Activated CD4-positive, alpha-beta T cell treated with anti-CD3 and anti-CD28 coated beads, Interleukin-2, amount 50 U/mL, for 16 hours (primary cell): ENCODE data around the gene ST3GAL3.

ENCODE experiments used
- DNase-seq: peaks from one replicate; pipeline ENCODE4 v3.0.0-alpha.2; 2020

Gene ST3GAL3

DNA sequence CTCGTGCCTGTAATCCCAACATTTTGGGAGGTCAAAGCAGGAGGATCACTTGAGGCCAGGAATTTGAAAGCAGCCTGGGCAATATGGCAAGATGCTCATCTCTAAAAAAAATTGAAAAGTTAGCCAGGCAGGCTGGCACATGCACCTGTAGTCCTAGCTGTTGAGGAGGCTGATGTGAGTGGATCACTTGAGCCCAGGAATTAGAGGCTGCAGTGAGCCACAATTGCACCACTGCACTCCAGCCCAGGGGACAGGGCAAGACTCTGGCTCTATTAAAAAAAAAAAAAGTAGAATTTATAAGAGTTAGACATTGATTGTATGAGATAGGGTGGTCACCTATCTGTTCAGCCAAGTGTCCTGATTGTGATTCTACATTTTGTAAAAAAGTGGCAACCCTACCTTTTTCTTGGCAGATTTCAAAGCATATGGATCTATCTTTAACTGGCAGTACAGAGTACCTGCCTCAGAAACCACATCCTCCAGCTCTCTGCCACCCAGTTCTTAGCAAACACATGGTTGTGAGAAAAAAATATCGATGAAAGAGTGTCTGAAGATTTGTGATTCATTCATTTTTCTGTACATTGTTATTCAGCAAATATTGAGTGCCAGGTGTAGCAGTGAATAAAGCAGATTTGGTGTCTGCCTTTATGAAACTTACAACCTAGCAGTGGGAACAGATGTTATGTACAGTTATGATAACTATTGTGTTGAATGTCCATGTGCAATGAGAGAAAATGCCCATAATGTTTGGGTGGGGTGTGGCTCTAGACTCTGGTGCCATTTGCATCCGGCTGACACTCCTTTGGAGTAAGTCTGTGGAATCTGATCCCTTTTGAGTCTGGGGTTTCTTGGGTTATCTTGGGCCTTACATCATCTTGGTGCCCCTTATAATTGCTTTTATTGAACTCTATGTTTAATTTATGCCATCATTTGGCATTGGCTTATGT, 82.5 kb downstream of the ST3GAL3 start:
- peak; percentile 5 for DNase-seq

DNA sequence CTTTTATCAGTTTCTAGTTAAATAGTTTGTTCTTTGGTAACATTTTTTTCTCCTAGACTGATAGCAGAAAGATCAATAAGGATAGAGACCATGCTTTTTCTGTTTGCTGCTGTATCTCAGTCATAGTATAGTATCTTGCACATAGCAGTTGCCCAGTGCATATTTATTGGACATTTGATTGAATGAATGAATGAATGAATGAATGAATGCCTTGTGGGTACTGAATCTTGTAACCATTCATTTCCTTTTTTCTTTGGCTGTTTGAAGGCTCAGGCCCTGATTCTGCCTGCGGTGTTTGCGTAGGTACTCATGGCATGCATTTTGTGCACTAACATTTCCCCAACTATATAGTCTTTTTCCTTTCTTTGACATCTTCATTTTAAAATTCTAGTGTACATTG, 83.9 kb downstream of the ST3GAL3 start:
- DNase-seq: no peak

DNA sequence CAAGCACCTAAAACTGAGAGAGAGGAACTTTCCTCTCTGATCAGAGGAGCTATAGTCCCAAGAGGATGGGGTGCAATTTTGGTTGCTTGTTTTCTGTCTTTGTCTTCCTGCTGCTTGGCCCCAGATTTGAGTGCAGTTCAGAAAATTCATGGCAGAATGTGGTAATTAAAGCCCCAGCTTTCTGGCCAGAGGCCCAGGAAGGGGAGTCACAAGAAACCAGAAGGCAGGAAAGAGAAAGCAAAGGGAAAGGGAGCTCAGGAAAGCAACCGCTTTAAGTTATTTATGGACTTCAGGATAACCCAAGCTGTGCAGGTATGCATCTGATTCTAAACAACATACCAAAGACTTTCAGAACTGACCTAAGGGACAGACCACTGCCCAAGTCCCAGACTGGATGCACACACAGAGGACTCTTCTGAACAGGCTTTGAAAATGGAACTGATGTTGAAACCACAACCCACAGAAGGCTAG, 88.8 kb downstream of the ST3GAL3 start:
- no peak for DNase-seq

DNA sequence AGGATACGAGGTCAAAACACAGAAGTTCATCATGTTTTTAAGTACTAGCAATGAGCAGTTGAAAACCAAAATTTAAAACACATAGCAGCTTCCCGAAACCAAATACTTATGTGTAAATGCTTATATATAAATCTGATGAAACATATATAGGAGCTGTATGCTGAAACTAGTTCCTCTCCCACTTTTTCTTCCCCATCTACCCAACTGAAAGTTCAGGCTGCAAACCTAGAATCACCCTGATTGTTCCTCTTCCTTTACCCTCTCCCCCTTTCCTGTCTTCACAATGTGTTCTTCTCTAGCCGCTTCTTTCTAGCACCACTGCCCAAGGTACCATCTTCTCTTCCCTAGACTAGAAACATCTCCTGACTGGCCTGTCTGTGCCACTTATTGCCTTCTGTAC, 90.6 kb downstream of the ST3GAL3 start:
- DNase-seq: no peak

DNA sequence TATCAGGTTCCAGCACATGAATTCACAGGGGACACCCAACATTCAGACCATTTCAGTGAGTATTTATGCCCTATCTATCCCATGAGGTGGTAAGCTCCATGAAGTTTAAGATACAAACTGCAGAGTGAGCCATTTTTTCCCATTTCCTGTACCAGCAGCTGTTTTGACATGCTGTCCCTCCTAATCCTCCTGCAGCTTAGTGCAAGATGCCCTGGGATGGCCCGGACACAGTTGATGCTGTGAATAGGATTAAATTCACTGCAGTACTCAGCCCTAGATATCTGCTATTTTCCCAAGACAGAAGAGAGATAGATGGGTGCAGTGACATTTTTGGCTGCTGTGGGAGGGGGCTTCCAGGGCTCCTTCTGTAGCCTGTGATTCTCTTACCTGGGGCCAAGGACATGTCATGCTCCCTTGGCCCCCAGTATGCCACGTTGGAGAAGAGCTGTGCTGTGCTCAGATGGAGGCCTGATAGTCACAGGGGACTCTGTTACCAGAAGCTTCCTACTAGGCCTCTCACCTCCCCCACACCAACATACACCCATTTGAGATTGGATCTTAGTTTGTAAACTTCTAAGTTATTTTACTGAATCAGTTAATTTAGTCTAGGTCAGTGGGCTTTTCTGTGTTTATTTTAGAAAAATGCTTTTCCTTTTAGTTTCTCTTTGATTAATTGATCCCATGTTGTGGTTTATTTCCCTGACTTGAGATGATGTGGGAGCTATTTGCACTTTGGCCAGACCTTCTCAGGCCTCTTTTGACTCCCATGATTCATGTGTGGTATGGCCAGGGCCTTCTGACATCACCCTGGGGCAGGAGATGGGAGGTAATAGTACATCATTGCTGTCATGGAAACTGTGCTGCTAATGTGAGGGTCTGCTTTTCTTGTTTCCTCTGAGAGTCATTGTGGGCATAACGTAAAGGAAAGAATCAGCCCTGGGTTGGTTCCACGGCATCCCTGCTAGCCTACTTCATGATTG, 92.6 kb downstream of the ST3GAL3 start:
- peak; percentile 13 for DNase-seq

DNA sequence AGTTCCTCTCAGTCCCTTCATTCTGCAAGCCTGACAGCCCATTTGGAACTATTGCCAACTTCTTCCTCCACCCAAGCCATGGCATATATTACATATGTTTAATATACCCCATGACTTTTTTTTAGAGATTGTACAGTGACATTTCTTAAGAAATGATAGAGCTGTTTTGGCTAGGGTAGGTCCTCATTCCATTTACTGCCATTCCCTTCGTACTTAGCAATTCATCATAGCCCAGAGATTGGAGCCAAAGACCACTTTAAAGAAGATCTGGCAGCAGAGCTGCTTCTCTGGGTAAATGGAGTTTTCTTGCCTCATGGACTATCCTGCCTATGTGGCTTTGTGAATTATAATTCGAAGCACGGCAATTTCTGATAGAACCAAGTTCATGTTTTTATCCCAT, 93.4 kb downstream of the ST3GAL3 start:
- no peak for DNase-seq

DNA sequence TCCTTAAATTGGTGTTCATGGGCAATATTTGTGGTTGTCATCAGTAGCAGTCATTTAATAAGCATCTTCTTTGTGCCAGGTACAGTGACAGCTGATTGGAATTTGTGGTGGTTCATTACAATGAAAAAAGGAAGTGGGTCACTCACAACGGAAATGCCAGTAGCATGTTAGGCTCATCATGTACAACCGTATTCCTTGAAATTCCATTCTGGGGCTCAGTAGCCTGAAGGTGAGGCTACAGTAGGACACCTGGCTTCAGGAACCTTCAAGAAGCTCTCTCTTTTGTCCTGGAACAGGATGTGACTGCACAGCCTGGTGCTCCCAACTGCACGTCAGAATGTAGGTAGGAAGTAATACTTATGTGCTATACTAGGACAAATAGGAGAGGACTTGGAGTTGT, 93.9 kb downstream of the ST3GAL3 start:
- no peak for DNase-seq

DNA sequence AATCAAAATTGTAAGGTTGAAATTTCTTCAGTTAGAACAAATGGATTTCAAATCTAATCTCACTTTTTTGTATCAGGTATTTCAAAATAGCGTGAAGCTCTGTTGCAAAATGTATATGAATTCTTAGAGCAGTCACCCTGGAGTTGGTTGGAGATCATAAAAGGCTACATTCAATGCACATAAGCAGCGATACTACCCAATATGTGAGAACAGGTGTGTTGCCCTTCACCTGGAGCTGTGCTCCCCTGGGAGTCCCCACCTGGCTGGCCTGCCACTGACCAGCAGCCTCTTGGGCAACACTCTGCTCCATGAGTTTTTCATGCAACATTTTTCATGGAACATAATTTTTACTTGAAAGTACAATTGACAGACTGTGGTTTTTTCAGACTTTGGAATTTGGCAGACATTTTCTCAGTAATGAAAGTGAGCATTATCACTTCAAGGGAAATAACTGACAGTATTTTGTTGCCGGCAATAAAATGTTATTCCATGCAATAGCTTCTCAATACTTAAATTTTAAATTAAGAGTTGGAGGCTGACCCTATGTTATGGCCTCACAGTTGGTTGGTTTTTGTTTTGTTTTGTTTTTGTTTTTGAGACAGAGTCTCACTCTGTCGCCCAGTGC, 95.1 kb downstream of the ST3GAL3 start:
- DNase-seq: no peak

DNA sequence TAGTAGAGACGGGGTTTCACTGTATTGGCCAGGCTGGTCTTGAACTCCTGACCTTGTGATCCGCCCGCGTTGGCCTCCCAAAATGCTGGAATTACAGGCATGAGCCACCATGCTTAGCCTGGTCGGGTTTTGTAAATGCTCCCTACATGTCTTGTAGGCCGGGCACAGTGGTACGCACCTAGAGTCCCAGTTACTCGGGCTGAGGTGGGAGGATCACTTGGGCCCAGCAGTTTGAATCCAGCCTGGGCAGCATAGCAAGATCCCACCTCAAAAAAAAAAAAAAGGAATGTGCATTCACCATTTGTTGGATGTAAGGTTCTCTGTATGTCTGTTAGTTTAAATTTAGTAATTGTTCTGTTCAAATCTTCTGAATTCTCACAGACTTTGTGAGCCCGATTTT, 95.8 kb downstream of the ST3GAL3 start:
- DNase-seq: no peak

DNA sequence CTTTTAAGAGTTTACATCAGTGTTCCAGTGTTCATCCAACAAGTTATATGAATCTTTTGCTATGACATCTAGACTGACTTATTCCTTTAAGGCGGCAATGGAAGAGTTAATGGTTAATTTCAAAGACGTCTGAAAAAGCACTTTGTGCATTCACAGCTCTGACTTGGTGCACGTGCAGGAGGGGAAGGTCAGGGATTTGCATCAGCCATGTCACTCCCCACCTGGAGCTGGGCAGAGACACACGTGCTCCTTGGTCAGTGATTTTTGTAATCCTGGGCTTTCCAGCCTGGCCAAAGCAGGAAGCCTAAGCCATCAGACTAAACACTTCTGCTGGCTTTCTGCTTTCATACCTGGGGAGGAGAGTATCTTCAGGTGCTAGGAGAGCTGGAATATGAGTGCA, 96.3 kb downstream of the ST3GAL3 start:
- no peak for DNase-seq

DNA sequence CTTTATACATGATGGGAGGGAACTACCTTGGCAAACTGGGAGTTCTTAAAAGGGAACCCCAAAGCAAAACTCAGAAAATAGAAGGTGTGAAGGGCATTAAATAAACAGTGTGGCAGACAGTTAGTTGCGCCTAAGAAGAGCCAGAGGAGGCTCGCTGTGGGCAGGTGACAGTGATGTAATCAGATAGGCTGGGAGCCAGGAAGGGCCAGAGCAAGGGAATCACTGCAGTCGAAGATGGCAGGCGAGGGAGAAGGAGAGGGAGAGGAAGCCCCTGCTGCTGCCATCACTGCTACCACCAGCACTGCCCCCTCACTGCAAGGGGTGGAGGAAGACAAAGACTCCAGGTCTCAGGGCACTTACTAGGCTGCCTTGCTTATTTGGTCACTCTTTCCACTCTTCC, 97.2 kb downstream of the ST3GAL3 start:
- no peak for DNase-seq

DNA sequence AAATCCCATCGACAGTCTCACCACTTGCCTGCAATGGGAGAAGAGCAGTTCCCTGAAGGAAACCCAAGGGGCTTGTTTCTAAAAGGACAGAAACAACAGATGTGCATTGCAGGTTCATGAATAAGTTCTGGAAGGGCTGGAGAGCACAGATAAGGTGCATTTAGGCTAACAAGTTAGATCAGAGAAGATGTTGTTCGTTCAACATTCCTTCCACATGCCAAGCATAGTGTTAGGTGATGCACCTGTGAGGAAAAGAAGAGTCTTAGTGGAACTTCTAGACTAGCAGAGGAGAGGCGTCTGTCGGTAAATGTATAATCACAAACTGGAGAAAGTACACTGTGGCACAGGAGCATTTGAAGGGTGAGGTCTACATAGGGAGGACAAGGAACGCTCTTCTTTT, 98.0 kb downstream of the ST3GAL3 start:
- no peak for DNase-seq

DNA sequence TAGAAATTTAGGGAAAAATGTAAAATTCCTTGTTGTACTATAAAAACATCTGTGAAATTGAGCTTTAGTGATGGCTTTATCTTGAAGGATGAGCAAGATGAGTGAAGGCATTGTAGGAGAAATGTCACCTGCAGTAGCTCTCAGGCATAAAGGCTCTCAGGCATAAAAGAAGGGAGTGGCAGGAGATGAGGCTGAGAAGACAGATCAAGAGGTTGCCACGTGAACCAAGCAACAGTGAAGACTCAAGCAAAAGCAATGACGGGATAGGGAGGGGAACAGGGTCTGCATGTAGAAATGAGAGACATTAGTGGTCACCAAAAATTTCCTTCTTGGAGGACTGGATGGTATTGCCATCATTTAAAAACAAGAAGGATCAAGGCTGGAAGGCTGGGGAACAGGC, 98.8 kb downstream of the ST3GAL3 start:
- no peak for DNase-seq

DNA sequence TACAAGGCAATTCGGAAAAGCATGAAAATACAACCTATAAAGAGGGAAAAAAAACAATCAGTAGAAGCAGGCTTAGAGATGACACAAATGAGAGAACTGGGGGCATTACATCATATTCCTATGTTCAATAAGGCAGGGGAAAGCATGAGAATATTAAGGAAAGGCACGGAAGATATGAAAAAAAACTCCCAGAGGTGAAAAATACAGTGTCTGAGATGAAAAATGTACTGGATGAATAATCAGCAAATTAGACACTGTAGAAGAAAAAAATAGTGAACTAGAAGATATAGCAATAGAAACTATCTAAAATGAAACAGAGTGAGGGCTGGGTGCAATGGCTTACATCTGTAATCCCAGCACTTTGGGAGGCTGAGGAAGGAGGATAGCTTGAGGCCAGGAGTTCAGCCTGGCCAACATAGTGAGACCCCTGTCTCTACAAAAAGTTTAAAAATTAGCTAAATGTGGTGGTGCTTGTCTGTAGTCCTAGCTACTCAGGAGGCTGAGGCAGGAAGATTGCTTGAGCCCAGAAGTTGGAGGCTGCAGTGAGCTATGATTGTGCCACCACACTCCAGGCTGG, 101.8 kb downstream of the ST3GAL3 start:
- no peak for DNase-seq

DNA sequence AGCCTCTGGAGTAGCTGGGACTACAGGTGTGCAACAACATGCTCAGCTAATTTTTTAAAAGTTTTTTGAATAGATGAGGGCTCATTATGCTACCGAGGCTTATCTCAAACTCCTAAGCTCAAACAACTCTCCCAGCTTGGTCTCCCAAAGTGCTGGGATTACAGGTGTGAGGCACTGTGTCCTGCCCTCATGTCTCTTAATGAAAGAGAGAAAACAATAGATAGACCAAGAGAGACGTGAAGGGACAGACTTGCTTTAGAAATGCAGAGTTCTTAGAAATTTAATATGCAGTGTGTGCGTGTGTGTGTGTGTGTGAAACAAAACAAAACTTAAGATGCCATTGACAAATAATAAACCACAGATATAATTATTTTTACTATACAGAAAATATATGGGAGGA, 105.2 kb downstream of the ST3GAL3 start:
- no peak for DNase-seq

DNA sequence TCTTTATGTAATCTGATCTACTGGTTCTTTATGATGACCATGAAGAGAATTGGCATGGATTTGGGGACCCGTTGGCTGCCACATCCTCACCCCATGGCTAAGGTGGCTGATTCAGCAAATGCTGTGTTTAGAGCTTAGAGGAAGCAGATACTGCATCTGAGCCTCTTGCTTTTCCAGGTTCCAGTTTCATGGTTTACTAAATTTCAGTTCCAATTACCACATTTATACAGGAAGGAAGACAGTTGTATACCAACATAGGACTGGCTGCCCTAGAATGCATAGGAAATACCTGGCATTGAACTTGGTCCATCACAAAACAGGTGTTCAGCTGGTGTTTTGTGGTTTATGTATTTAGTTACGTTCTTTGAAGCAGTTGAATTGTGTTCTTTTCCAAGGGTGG, 107.1 kb downstream of the ST3GAL3 start:
- no peak for DNase-seq

DNA sequence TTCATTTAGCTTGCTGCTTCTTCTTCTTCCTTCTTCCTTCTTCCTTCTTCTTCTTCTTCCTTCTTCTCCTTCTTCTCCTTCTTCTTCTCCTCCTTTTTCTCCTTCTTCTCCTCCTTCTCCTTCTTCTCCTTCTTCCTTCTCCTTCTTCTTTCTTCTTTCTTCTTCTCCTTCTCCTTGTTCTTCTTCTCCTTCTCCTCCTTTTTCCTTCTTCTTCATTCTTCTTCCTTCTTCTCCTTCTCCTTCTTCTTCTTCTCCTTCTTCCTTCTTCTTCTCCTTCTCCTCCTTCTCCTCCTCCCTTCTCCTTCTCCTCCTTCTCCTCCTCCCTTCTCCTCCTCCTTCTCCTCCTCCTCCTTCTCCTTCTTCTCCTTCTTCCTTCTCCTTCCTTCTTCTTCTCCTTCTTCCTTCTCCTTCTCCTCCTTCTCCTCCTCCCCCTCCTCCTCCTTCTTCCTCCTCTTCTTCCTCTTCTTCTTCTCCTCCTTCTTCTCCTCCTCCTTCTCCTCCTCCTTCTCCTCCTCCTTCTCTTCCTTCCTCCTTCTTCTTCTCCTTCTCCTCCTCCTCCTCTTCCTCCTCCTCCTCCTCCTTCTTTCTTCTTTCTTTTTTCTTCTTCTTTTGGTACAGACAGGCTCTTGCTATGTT, 110.1 kb downstream of the ST3GAL3 start:
- no peak for DNase-seq

DNA sequence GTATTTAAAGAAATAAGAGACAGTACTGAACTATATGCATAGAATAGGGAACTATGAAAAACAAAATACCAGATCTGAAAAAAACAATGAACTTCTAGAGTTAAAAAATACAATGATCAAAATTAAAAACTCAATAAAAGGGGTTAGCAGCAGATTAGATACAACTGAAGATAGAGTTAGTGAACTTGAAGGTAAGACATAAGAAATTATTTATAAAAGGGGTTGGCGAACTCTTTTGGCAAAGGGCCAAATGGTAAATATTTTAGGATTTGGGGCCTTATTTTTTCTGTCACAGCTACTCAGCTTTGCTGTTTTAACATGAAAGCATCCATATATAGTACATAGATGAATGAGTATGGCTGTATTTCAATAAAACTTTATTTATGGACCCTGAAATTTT, 111.4 kb downstream of the ST3GAL3 start:
- no peak for DNase-seq

DNA sequence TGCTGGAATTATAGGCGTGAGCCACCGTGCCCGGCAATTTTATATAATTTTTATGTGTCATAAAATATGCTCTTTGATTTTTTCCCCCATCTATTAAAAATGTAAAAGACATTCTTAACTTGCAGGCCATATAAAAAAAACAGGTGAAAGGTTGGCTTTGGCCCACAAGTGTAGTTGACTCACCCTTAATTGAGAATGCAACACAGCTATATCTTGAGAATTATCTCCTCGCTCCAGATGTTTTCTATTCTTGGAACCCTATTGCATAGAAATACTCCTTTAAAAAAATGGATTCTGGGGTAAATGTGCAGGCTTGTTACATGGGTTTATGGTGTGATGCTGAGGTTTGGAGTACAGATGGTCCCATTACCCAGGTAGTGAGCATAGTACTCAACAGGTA, 112.0 kb downstream of the ST3GAL3 start:
- no peak for DNase-seq

DNA sequence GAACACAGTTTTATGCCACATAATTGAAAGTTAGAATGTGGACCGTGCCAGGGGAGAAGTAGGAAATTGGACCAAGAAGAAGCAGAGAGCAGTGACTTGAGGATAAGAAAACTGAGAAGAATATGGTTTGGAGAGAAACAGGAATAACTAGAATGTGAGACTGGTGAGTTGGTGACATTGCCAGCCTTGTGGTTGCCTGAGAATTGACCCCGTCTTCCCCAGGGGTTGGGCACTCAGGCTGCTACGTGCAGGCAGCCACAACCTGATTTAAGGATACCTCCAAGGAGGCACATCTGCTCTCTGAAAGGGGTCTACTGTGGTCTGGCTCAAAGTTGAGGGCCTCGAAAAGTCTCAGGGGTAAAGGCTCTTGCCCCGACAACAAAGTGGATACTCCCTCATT, 114.1 kb downstream of the ST3GAL3 start:
- DNase-seq: no peak

DNA sequence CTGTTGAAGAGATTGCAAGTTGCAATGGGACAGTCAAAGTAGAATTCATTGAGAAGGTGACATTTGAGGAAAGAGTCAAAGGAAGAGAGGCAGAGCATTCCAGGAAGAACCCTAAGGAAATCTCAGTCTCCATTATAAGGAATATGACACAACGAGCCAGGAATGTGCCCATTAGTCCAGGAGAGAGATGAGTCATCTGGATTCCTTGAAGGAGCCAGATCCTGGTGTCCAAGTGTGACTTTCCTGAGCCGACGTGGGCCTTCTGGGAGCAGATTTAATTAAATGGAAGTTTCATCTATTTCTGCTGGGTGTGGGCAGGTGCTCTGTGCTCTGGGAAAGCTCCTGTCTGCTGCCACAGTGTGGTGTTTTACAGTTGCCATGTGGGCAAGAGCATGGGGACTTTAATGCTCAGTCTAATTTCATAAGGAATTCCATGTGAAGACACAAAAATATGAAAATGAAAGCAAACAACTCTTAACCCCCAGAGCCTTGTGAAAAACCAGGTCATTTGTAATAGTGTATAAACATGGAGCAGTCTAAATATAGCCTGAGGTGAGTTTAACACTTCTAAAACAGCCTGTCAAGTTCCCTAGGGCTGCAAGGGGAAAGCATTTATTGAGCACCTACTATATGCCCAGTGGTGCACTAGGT, 114.8 kb downstream of the ST3GAL3 start:
- no peak for DNase-seq

DNA sequence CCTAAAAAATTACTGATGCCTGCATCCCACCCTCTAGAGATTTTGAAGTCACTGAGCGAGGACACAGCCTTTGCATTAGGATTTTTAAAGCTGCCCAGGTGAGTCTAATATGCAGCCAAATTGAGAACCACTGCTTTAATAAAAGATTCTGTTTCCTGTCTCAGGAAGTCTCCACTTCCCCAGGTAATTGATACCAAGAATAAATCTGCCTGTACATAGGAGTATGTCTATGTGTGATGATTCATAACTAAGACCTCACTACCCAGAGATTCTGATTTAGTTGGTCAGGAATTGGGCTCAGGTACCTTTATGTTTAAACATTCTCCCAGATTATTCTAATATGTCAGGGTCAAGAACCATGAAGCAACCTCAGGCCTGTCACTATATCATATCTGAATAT, 117.5 kb downstream of the ST3GAL3 start:
- DNase-seq: no peak
